GM10266 (cell line): ENCODE data around the gene KCNK10.

ENCODE experiments used
- DNase-seq: peaks from one replicate; pipeline ENCODE4 v3.0.0; 2012; ENCODE audit errors: extremely low spot score
- CTCF ChIP-seq: IDR thresholded peaks from 2 replicates; pipeline ENCODE4 v1.5.1; 2012; ENCODE audit warnings: mild to moderate bottlenecking, low read depth; ENCODE audit not compliant: control insufficient read depth, insufficient read depth; ENCODE audit errors: missing control alignments

The KCNK10 gene

GRCh38 chr14:88305528-88306322, 17.3 kb downstream of the KCNK10 start:
- no peak for DNase-seq
- TF ChIP-seq CTCF = no peak

- DNase-seq = no peak
- TF ChIP-seq CTCF = no peak
These were observed 20.0 kb downstream of the KCNK10 start for GRCh38 chr14:88303041-88303440.

GRCh38 chr14:88301381-88301780, 21.7 kb downstream of the KCNK10 start:
- no peak for DNase-seq
- no peak for TF ChIP-seq CTCF

GRCh38 chr14:88300817-88301216, 22.3 kb downstream of the KCNK10 start:
- TF ChIP-seq CTCF = no peak
- no peak for DNase-seq

- DNase-seq = no peak
- no peak for TF ChIP-seq CTCF
These were observed 23.1 kb downstream of the KCNK10 start for GRCh38 chr14:88299865-88300530.

- TF ChIP-seq CTCF = no peak
- DNase-seq = no peak
These were observed 25.8 kb downstream of the KCNK10 start for GRCh38 chr14:88297306-88297705.

- no peak for DNase-seq
- TF ChIP-seq CTCF = no peak
These were observed 26.7 kb downstream of the KCNK10 start for GRCh38 chr14:88296351-88296750.
